HepG2 (cell line): Measurements from ENCODE around the gene EDNRB.

Experiments
- ARID2 ChIP-seq: sonication (generic); formaldehyde crosslinking; IDR thresholded peaks from 2 replicates; pipeline ENCODE4 v1.8.1; 2022; ENCODE audit warnings: mild to moderate bottlenecking, missing genetic modification reagents, borderline replicate concordance
- BRCA1 ChIP-seq: sonication (generic); formaldehyde crosslinking; IDR thresholded peaks from 2 replicates; pipeline ENCODE4 v1.4.0; 2020; ENCODE audit warnings: missing genetic modification reagents
- EP300 ChIP-seq, 3 experiments: sonication (generic) in 1 of 3; formaldehyde crosslinking in 1 of 3; IDR thresholded peaks; 2 replicates each; pipeline versions ENCODE4 v1.5.1 to v1.6.1; 2011 to 2020; ENCODE audit warnings: low read depth in 2 of 3, low read length in 2 of 3, borderline replicate concordance in 1 of 3, improper control_type of control experiment in 1 of 3, mild to moderate bottlenecking in 1 of 3, missing genetic modification reagents in 1 of 3, moderate library complexity in 1 of 3
- FOXJ3 ChIP-seq: sonication (generic); formaldehyde crosslinking; IDR thresholded peaks from 2 replicates; pipeline ENCODE4 v1.4.0; 2020; ENCODE audit warnings: missing genetic modification reagents, mild to moderate bottlenecking, borderline replicate concordance
- FOXM1 ChIP-seq: sonication (generic); formaldehyde crosslinking; IDR thresholded peaks from 2 replicates; pipeline ENCODE4 v1.5.0; 2020; ENCODE audit warnings: missing genetic modification reagents
- MAZ ChIP-seq, 2 experiments: sonication (generic) in 1 of 2; formaldehyde crosslinking in 1 of 2; IDR thresholded peaks; 2 replicates each; pipeline versions ENCODE4 v1.5.0 to v1.6.1; 2012 to 2020; ENCODE audit warnings: low read depth in 2 of 2, mild to moderate bottlenecking in 2 of 2, borderline replicate concordance in 1 of 2, improper control_type of control experiment in 1 of 2, low read length in 1 of 2, missing genetic modification reagents in 1 of 2, moderate library complexity in 1 of 2
- SCMH1 ChIP-seq: sonication (generic); formaldehyde crosslinking; IDR thresholded peaks from 2 replicates; pipeline ENCODE4 v1.9.0; 2021; ENCODE audit warnings: missing genetic modification reagents, mild to moderate bottlenecking, borderline replicate concordance
- TAF15 ChIP-seq: fragments of 200-400 bp; formaldehyde crosslinking; IDR thresholded peaks from one replicate; pipeline ENCODE4 v1.6.1; 2018; ENCODE audit warnings: mild to moderate bottlenecking, low read depth, low read length; ENCODE audit not compliant: poor library complexity, severe bottlenecking
- ZNF33B ChIP-seq: sonication (generic); formaldehyde crosslinking; IDR thresholded peaks from 2 replicates; pipeline ENCODE4 v1.5.1; 2020; ENCODE audit warnings: mild to moderate bottlenecking, missing genetic modification reagents
- TF ChIP-seq, protein P1 (sequence below): sonication (generic); formaldehyde crosslinking; IDR thresholded peaks from 2 replicates; pipeline ENCODE4 v1.5.0; 2020; ENCODE audit warnings: mild to moderate bottlenecking, missing genetic modification reagents, moderate library complexity
- TF ChIP-seq, protein P2 (sequence below): sonication (generic); formaldehyde crosslinking; IDR thresholded peaks from 2 replicates; pipeline ENCODE4 v1.9.0; 2021; ENCODE audit warnings: missing genetic modification reagents, borderline replicate concordance
- TF ChIP-seq, protein P3 (sequence below): sonication (generic); formaldehyde crosslinking; IDR thresholded peaks from 2 replicates; pipeline ENCODE4 v1.5.0; 2020; ENCODE audit warnings: missing genetic modification reagents, mild to moderate bottlenecking, borderline replicate concordance

DNA sequence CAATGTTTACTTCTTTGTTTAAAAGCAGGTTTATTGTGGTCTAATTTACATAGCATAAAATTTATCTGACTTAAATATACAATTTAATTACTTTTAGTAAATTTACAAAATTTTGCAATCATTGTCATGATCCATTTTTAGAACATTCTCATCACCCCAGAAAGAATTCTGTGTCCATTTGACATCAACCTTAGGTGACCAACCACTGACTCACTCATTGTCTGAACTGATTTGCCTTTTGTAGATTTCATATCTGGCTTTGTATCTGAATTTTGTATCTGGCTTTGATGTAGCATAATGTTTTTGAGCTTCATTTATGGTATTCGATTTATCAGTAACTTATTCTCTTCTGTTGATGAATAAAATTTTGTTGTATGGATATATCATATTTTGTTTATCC, 40.4 kb downstream of the EDNRB start:
- no peak for TF ChIP-seq BRCA1 (CRISPR knock-in tag)
- TF ChIP-seq SCMH1 (CRISPR knock-in tag), result no peak
- no peak for TF ChIP-seq TAF15
- no peak for TF ChIP-seq FOXJ3 (CRISPR knock-in tag)
- no peak for TF ChIP-seq ARID2 (CRISPR knock-in tag)
- TF ChIP-seq, protein P1, sequence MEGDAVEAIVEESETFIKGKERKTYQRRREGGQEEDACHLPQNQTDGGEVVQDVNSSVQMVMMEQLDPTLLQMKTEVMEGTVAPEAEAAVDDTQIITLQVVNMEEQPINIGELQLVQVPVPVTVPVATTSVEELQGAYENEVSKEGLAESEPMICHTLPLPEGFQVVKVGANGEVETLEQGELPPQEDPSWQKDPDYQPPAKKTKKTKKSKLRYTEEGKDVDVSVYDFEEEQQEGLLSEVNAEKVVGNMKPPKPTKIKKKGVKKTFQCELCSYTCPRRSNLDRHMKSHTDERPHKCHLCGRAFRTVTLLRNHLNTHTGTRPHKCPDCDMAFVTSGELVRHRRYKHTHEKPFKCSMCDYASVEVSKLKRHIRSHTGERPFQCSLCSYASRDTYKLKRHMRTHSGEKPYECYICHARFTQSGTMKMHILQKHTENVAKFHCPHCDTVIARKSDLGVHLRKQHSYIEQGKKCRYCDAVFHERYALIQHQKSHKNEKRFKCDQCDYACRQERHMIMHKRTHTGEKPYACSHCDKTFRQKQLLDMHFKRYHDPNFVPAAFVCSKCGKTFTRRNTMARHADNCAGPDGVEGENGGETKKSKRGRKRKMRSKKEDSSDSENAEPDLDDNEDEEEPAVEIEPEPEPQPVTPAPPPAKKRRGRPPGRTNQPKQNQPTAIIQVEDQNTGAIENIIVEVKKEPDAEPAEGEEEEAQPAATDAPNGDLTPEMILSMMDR, result no peak
- no peak for TF ChIP-seq EP300 (IDR thresholded peaks at IDR 0.05; ENCODE audit: low read depth in 2 of 2, low read length in 2 of 2)
- no peak for TF ChIP-seq EP300 (CRISPR knock-in tag; IDR thresholded peaks at IDR 0.05; ENCODE audit: borderline replicate concordance)
- TF ChIP-seq, protein P2, sequence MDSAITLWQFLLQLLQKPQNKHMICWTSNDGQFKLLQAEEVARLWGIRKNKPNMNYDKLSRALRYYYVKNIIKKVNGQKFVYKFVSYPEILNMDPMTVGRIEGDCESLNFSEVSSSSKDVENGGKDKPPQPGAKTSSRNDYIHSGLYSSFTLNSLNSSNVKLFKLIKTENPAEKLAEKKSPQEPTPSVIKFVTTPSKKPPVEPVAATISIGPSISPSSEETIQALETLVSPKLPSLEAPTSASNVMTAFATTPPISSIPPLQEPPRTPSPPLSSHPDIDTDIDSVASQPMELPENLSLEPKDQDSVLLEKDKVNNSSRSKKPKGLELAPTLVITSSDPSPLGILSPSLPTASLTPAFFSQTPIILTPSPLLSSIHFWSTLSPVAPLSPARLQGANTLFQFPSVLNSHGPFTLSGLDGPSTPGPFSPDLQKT (CRISPR knock-in tag), result no peak
- no peak for TF ChIP-seq ZNF33B (CRISPR knock-in tag)
- no peak for TF ChIP-seq MAZ (IDR thresholded peaks at IDR 0.05; ENCODE audit: borderline replicate concordance, low read depth, low read length)
- TF ChIP-seq MAZ (CRISPR knock-in tag; IDR thresholded peaks at IDR 0.05; ENCODE audit: low read depth), result no peak
- TF ChIP-seq FOXM1 (CRISPR knock-in tag), result no peak
- TF ChIP-seq, protein P3, sequence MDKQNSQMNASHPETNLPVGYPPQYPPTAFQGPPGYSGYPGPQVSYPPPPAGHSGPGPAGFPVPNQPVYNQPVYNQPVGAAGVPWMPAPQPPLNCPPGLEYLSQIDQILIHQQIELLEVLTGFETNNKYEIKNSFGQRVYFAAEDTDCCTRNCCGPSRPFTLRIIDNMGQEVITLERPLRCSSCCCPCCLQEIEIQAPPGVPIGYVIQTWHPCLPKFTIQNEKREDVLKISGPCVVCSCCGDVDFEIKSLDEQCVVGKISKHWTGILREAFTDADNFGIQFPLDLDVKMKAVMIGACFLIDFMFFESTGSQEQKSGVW (CRISPR knock-in tag), result no peak
